DMS153 treated with DMSO at 0.1 percent for 48 hours (cell line): ENCODE data around the gene P2RY2.
"Not testable (repeated sequence)": the region's sequence is repeated elsewhere in the genome, so short reads cannot be mapped to it uniquely, and the experiment has no call there.

Experiments used
- DNase-seq: peaks from one replicate; lab custom pipeline; 2025; ENCODE audit not compliant: unreplicated experiment; lab: John Stamatoyannopoulos, UW

Gene P2RY2

GRCh38 chr11:73265853-73266645 lies 48.0 kb downstream of the P2RY2 start:
- no peak for DNase-seq

- no peak for DNase-seq
These were observed 48.6 kb downstream of the P2RY2 start for GRCh38 chr11:73266646-73267020.

- no peak for DNase-seq
These were observed 49.2 kb downstream of the P2RY2 start for GRCh38 chr11:73267122-73267846.

- DNase-seq: no peak
These were observed 49.9 kb downstream of the P2RY2 start for GRCh38 chr11:73267906-73268540.

GRCh38 chr11:73268671-73269271 lies 50.7 kb downstream of the P2RY2 start:
- DNase-seq: no peak

- no peak for DNase-seq
These were observed 51.5 kb downstream of the P2RY2 start for GRCh38 chr11:73269459-73270015.

GRCh38 chr11:73270016-73270854 lies 52.2 kb downstream of the P2RY2 start:
- no peak for DNase-seq

- DNase-seq: no peak
These were observed 52.9 kb downstream of the P2RY2 start for GRCh38 chr11:73270855-73271477.

GRCh38 chr11:73271478-73271865 lies 53.4 kb downstream of the P2RY2 start:
- DNase-seq: not testable (repeated sequence)

- no peak for DNase-seq
These were observed 54.0 kb downstream of the P2RY2 start, which contains the start of gene P2RY6 for GRCh38 chr11:73271936-73272679. P2RY6 (plus strand) TSS chr11:73272338; CDS start chr11:73296519, 24,181 bp downstream.

GRCh38 chr11:73272680-73273038 lies 54.6 kb downstream of the P2RY2 start:
- DNase-seq: no peak

GRCh38 chr11:73273222-73273895 lies 55.3 kb downstream of the P2RY2 start:
- DNase-seq: no peak

- DNase-seq: not testable (repeated sequence)
These were observed 56.1 kb downstream of the P2RY2 start for GRCh38 chr11:73274191-73274590.

- no peak for DNase-seq
These were observed 56.8 kb downstream of the P2RY2 start for GRCh38 chr11:73274722-73275380.

- DNase-seq: no peak
These were observed 57.3 kb downstream of the P2RY2 start for GRCh38 chr11:73275381-73275750.

GRCh38 chr11:73277467-73277866 lies 59.4 kb downstream of the P2RY2 start:
- DNase-seq: no peak

GRCh38 chr11:73280626-73281025 lies 62.5 kb downstream of the P2RY2 start:
- no peak for DNase-seq

- DNase-seq: no peak
These were observed 63.2 kb downstream of the P2RY2 start for GRCh38 chr11:73281201-73281741.
